HEK293T (cell line): Measurements from ENCODE around the gene CDH4.

ENCODE experiments used
- CTCF ChIA-PET: fragments of 350-600 bp; formaldehyde crosslinking; extraction: SDS; loops from one replicate; lab custom pipeline; 2021; ENCODE audit warnings: antibody characterized with exemption, inconsistent platforms; lab: Yijun Ruan, JAX
- POLR2A ChIA-PET: fragments of 350-600 bp; formaldehyde crosslinking; extraction: SDS; loops from one replicate; lab custom pipeline; 2020; ENCODE audit warnings: antibody characterized with exemption, inconsistent platforms; lab: Yijun Ruan, JAX
- DNase-seq: peaks from one replicate; pipeline ENCODE4 v3.0.0; 2012; ENCODE audit warnings: mixed read lengths; ENCODE audit errors: extremely low spot score
- ARNT ChIP-seq: fragments of 450-650 bp; IDR thresholded peaks from 2 replicates; pipeline ENCODE4 v1.6.1; 2017; ENCODE audit warnings: mild to moderate bottlenecking
- BHLHE40 ChIP-seq: fragments of 450-650 bp; IDR thresholded peaks from 2 replicates; pipeline ENCODE4 v1.6.1; 2016; ENCODE audit warnings: mild to moderate bottlenecking, moderate library complexity, borderline replicate concordance
- CTBP1 ChIP-seq: fragments of 450-650 bp; IDR thresholded peaks from 2 replicates; pipeline ENCODE4 v1.6.1; 2016; ENCODE audit warnings: borderline replicate concordance
- ELF4 ChIP-seq: fragments of 450-650 bp; IDR thresholded peaks from 2 replicates; pipeline ENCODE4 v1.6.1; 2017; ENCODE audit warnings: antibody characterized with exemption
- FOXA1 ChIP-seq: fragments of 450-650 bp; IDR thresholded peaks from 2 replicates; pipeline ENCODE4 v1.6.1; 2016; ENCODE audit warnings: mild to moderate bottlenecking
- FOXK2 ChIP-seq: fragments of 450-650 bp; IDR thresholded peaks from 2 replicates; pipeline ENCODE4 v1.6.1; 2016; ENCODE audit warnings: mild to moderate bottlenecking
- FOXM1 ChIP-seq: fragments of 450-650 bp; IDR thresholded peaks from 2 replicates; pipeline ENCODE4 v1.6.1; 2017; ENCODE audit warnings: mild to moderate bottlenecking, borderline replicate concordance
- HDGF ChIP-seq: fragments of 450-650 bp; IDR thresholded peaks from 2 replicates; pipeline ENCODE4 v1.6.1; 2017; ENCODE audit warnings: antibody characterized with exemption, borderline replicate concordance
- L3MBTL2 ChIP-seq: fragments of 450-650 bp; conservative IDR thresholded peaks from 2 replicates; pipeline ENCODE4 v1.6.1; 2016; ENCODE audit warnings: mild to moderate bottlenecking
- LEF1 ChIP-seq: fragments of 450-650 bp; IDR thresholded peaks from 2 replicates; pipeline ENCODE4 v1.6.1; 2017; ENCODE audit warnings: mild to moderate bottlenecking, borderline replicate concordance
- NFRKB ChIP-seq: fragments of 450-650 bp; IDR thresholded peaks from 2 replicates; pipeline ENCODE4 v1.6.1; 2016; ENCODE audit warnings: mild to moderate bottlenecking, moderate library complexity
- PKNOX1 ChIP-seq: fragments of 450-650 bp; IDR thresholded peaks from 2 replicates; pipeline ENCODE4 v1.6.1; 2016
- SP1 ChIP-seq: fragments of 450-650 bp; IDR thresholded peaks from 2 replicates; pipeline ENCODE4 v1.6.1; 2017
- SUZ12 ChIP-seq: fragments of 450-650 bp; IDR thresholded peaks from 2 replicates; pipeline ENCODE4 v1.6.1; 2016; ENCODE audit warnings: mild to moderate bottlenecking
- TARDBP ChIP-seq: fragments of 450-650 bp; IDR thresholded peaks from 2 replicates; pipeline ENCODE4 v1.6.1; 2016
- ZNF384 ChIP-seq: fragments of 450-650 bp; IDR thresholded peaks from 2 replicates; pipeline ENCODE4 v1.6.1; 2016

CDH4 gene

GRCh38 chr20:61835791-61836350 is 583.8 kb downstream of the CDH4 start:
- TF ChIP-seq LEF1 (no peak), PKNOX1 (no peak), L3MBTL2 (no peak), ARNT (no peak), ZNF384 (no peak), TARDBP (no peak)
- no peak for DNase-seq
- ChIA-PET CTCF (no interaction called here), POLR2A (no interaction called here)

DNA sequence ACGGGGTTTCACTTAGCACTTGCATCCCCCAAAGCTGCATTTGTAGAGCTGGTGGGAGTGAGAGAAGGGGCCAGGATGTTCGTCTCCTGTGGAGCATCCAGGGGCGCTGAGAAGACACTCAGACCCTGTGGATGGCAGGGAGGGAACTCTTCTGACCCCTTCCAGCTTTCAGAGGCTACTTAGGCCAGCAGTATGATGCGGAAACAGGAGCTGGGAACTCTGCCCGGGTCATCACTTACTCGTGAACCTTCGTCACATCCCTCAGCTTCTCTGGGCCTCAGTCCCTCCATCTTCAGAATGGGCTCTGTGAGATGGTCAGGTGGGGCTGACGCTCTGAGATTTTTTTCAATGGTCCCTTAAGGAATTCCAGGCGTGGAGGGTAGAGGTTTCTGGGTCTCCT is 585.1 kb downstream of the CDH4 start:
- TF ChIP-seq HDGF, result no peak
- POLR2A ChIA-PET, result no interaction called here
- DNase-seq, result no peak
- CTCF ChIA-PET, result no interaction called here

DNA sequence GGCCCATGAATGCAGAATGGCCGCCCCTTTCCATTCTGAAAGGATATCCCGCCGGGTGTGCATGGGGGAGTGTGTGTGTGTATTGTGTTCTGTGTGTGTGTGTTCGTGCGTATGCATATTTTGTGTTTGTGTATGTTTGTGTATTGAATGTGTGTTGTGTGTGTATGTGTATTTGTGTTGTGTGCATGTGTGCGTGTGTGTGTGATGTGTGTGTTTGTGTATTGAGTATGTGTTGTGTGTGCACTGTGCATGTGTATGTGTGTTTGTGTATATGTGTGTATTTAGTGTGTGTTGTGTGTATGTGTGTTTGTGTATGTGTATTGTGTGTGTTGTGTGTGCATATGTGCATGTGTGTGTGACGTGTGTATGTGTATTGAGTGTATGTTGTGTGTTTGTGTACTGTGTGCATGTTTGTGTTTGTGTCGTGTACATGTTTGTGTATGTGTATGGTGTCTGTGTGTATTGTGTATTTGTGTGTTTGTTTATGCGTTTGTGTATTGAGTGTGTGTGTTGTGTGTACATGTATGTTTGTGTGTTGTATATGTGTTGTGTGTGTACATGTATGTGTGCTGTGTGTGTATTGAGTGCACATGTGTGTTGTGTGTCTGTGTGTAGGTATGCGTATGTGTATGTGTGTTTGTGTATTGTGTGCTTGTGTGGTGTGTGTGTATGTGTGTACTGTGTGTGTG is 587.3 kb downstream of the CDH4 start:
- TF ChIP-seq TARDBP (0 out of 2 replicates have a peak, but pooled peaks have one; percentile 40), CTBP1 (no peak)
- ChIA-PET POLR2A (no interaction called here), CTCF (no interaction called here)
- no peak for DNase-seq

DNA sequence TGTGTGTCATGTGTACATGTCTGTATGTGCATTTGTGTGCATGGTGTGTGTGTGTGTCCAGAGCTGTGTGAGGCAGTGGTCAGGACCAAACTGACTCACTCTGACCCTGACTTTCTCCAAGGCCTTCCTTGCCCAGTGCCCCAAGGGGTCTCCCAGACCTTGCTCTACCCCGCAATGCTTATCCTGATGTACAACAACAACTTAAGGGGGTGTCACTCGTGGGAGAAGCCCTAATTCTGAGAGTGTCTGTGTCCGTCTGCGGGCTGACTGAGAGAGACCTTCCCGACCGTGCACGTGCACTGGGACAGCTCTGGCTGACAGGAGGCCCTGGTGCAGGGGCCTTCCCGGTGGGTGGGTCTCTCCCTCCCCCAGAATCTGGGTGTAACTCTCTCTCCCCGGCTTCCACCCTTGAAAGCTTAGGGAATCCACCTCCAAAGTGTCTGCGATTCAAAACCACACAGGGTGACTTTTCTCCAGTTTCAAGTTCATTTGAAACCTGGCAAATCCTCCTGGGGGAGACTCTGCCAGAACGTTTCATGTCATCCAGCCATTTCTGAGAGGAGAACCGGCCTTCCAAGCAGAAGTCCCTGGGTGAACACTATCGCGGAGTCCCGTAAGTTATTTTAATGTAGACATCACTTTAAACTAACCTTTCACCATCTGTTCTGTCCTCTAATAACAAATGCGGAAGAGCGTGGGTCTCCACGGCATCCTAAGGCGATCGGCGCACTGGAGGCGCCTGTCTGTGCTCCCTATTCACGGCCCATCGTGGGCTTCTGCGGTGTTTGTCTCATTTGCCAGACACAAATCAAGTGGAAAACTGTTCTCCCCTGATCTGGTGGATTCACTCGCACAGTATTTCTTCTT is 588.1 kb downstream of the CDH4 start:
- TF ChIP-seq SUZ12, result no peak
- no peak for TF ChIP-seq CTBP1
- TF ChIP-seq HDGF, result no peak
- TF ChIP-seq NFRKB, result no peak
- no peak for TF ChIP-seq BHLHE40
- no peak for TF ChIP-seq SP1
- TF ChIP-seq TARDBP, result no peak
- TF ChIP-seq ZNF384, result no peak
- TF ChIP-seq ARNT, result no peak
- TF ChIP-seq PKNOX1, result no peak
- TF ChIP-seq LEF1, result no peak
- no peak for TF ChIP-seq FOXM1
- no peak for TF ChIP-seq L3MBTL2
- TF ChIP-seq ELF4, result no peak
- no peak for TF ChIP-seq FOXK2
- no peak for TF ChIP-seq FOXA1
- CTCF ChIA-PET, result no interaction called here
- POLR2A ChIA-PET, result no interaction called here
- no peak for DNase-seq

- ChIA-PET POLR2A (no interaction called here), CTCF (no interaction called here)
- no peak for TF ChIP-seq FOXA1
- TF ChIP-seq ARNT, result no peak
- TF ChIP-seq HDGF, result no peak
- no peak for TF ChIP-seq LEF1
- TF ChIP-seq L3MBTL2, result no peak
- no peak for TF ChIP-seq FOXM1
- no peak for TF ChIP-seq CTBP1
- no peak for TF ChIP-seq PKNOX1
- TF ChIP-seq TARDBP, result no peak
- TF ChIP-seq NFRKB, result no peak
- no peak for TF ChIP-seq ZNF384
- TF ChIP-seq FOXK2, result no peak
- no peak for TF ChIP-seq BHLHE40
- TF ChIP-seq SP1, result no peak
- no peak for TF ChIP-seq ELF4
- no peak for TF ChIP-seq SUZ12
- DNase-seq, result no peak
Measured at GRCh38 chr20:61840779-61841455, 588.9 kb downstream of the CDH4 start.

DNA sequence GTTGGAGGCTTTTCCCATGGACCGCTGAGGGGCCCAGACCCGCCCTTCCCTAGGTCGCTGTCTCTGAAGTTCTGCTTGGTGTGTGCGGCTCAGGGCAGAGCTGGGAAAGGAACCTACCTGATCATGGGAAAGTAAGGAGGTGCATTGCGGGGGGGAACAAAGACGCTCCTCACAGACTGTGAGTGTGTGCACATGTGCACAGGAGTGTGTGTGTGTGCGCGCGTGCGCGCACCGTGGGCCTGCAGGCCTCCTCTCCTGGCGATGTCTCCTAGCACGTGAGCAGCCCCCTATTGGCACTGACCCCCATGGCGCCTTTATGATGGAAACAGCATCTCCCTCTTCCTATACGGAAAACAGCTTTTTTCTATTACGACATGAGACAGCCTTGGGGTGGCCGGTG is 589.5 kb downstream of the CDH4 start:
- ChIA-PET CTCF (no interaction called here), POLR2A (no interaction called here)

More for the DNA sequence above, 589.5 kb downstream of the CDH4 start:
- TF ChIP-seq SP1, result no peak
- TF ChIP-seq LEF1, result no peak
- TF ChIP-seq ARNT, result no peak
- TF ChIP-seq ELF4, result no peak
- TF ChIP-seq BHLHE40, result no peak
- no peak for TF ChIP-seq PKNOX1
- DNase-seq, result no peak
